ENCODE data around the gene MAN1C1. TPM values are rescaled to one million over a fixed set of nuclear protein-coding genes. Genes with fewer than 3 reads are reported as not detected.
"Not testable (repeated sequence)": the region's sequence is repeated elsewhere in the genome, so short reads cannot be mapped to it uniquely, and the experiment has no call there.

Gene MAN1C1
- total RNA-seq, 1 donor from 2014 or later: 2.6 TPM

DNA sequence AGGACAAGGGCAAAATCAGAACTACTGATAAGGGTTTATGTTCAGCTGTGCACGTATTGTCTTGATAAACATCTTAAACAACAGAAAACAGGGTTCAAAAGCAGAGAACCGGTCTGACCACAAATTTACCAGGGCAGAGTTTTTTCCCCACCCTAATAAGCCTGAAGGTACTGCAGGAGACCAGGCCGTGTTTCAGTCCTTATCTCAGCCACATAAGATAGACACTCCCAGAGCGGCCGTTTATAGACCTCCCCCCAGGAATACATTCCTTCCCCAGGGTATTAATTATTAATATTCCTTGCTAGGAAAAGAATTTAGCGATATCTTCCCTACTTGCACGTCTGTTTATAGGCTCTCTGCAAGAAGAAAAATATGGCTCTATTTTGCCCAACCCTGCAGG, 19.6 kb downstream of the MAN1C1 start:
- ATAC-seq: not testable (repeated sequence)

DNA sequence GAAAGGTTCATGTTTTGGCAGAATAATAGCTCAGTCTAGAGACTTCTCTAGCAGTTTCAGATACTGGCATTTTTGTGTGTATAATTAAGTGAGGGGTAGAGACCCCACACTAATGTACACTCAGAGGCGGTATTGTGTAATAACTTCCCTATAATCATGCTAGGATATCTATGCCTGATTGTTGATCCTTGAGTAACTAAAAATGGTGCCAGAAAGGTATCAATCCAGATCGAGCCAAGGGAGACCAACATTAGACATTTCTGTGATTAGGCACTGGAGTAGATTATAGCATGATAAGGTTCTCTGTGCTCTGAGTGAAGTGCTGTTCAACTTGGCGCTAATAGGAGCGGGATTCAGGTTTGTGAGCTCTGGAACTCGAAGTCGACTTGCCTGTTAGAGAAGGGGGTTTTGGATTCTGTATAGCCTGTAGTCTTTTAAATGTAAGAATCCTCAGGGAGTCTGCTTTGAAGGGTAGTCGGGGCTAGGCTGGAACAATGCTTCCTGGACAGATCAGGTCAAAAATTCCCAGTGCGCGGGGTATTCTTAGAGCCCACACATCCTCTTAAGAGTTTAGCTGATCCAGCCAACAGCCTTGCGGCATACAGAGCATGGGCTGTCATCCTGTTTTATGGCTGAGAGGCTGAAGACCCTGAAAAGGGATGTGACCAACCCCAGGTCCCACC, 24.2 kb downstream of the MAN1C1 start:
- ATAC-seq: no peak

DNA sequence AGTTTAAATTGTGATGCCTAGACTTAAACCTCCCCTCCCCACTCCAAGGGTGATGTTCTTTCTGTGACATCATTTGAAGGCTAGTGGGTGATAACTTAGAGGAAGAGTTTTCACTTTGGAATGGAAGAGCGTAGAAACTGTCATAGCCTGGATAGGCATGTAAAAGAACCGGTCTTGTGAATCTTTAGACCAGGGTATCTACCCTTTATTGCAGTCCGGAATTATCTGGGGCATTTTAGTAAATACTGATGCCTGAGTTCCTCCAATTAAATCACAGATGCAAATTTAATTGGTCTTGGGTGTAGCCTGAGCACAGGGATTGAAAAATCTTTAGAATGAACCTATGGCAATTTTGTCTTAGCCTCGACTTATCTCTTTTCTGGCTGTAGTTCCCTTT, 24.7 kb downstream of the MAN1C1 start:
- ATAC-seq: no peak

DNA sequence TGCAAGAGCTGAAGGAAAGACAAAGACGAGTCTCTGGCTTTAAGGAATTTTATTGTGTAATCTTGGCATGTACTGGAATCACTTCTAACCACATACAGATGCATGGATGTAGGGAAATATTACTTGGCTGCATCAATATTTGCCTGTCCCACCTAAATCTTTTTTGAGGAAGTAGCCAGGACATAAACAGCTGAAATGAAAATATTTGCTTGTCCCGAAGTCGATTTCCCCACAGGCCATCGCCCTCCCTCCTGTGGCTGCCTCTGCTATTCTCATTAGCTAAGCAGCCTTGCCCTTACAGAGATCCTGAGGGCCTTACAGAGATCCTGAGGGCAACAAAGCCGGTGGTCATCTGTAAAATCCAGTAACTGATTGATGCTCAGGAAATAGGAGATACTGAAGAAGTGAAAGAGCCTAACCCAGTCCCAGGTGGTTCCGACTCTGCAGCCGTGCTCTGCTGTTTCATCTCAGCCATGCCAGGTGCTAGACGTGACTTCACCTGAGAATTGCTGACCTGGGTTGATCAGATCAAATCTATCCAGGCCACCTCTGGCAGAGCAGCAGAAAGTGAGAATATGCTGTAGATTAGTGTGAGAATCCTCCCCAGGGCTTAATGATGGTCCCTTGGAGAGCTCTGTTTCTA, 25.5 kb downstream of the MAN1C1 start:
- no peak for ATAC-seq

DNA sequence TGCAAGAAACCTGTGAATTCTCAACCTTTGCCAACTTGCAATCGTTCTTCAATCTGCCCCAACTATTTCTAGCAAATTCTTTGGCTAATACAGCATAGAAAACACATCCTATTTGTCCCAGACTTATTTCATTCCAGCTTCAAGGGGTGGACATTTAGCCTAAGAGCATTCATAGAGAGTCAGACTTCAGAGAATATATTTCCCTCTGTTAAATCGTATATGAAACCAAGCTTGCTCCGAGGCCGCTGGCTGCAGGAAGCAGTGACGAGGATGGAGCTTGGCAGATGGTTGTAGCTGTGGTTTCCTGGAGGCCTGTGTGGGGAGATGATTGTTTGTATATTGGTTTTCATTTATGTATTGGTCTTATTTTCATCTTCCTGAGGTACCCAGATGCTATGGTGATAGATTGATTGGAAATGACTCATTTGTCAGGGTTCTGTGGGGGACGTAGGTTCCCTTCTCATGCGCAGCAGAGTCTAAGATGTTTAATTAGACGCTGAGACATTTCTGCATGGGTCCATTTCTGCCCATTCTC, 26.1 kb downstream of the MAN1C1 start:
- ATAC-seq: no peak

DNA sequence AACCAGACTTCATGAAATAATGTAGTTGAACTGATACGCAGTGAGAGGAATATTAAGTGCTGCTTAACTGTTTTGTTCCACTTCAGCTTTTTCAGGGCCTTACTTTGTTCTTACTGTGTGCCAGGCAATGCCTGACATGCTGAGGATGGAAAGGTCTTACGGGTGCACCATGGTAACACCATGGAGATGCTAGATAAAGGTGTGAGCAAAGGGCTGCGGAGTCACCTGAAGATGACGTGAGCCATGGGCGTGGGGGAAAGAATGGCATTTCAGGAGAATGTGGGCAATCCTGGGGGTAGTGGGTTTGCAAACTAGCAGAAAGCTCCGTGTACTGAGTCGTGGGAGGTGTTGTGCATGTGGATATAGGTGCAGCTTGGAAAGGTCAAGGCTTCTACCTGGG, 27.3 kb downstream of the MAN1C1 start:
- ATAC-seq: no peak

DNA sequence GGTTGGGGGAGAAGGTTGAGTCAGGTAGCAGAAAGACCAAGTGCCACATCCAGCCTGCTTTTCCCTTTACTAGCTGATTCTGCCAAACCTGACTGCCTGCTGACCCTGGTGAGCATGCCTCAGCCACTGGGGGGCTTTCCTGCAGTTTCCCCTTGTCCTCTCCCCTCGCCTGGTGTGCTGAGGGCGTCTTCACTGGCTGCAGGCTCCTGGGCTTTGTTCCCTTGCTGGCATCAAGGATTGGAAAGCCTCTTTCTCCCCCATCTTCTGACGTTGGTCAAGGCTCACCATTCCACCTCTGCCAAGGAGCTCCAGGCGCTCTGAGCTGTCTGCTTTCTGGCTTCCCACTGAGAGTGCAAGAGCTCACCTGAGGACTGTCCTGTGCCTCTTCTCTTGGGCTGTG, 28.4 kb downstream of the MAN1C1 start:
- no peak for ATAC-seq

DNA sequence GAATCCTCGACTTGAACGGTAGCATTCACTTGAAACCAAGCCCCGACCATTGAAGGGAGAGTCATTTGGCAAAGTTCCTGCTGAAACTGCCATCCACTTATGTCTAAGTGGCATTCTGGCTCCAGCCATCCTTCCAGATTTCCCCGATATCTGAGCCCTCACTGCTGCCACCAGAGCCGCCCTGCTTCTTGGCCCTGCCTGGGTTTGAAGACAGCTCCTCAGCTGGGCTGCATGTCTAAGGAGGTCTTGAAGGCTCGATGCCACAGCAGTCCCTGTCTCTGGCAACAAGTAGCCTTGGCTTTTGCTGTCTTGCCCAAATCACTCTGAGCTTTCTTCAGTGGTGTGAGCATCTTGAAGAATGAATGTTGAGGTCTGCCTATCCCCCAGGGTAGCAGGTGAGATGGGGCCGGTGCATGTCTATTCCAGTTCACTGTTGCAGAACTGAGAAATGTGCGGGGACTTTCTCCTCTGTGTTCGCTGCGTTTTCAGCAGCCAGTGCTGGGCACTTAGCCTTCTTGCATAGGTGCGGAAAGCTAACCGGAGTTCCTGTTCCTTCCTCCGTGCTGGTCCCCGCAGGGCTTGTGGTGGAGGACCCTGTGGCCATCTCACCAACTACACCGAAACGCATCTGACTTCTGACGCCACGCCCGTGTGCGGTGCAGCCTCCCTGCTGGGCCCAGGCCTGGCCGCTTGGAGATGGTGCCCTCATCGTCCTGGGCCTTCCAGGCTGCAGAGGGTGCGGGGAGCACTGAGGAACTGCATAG, 29.2 kb downstream of the MAN1C1 start:
- no peak for ATAC-seq

DNA sequence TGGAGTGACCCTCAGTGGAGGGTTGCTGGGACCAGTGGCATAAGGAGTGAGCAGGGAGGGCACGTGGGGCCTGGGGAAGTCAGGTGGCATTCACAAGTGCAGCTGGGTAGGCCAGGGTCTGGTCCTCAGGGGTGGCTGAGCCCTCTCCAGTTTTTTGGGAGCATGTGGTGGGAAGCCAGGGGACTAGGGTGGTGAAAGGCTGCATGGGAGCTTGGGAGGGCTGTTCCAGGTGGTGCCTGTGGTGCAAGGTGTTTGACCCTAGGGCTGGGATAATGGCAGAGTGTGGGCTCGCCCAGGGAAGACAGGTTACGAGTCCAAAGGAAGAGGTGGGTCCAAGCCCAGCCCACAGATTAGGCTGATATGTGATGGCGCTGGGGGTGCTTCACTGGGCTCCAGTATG, 30.5 kb downstream of the MAN1C1 start:
- no peak for ATAC-seq

DNA sequence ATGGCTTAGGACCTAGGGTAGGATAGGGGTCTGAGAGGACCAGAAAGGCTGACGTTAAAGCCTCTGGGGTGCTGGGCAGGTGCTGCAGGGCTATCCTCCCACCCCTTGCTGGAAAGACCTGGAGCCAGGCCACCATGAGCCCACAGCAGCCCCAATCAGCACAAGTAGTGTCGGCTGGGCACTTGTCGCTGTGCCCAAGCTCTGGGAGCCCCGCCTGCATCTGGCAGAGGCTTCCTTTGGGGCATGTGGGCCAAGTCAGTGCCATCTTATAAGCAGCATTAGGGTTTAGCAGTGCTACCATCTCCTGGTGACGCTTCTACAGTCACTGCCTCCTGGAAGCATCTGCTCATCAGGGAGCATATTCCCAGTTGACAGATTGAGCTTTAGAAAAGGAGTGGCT, 31.3 kb downstream of the MAN1C1 start:
- no peak for ATAC-seq

DNA sequence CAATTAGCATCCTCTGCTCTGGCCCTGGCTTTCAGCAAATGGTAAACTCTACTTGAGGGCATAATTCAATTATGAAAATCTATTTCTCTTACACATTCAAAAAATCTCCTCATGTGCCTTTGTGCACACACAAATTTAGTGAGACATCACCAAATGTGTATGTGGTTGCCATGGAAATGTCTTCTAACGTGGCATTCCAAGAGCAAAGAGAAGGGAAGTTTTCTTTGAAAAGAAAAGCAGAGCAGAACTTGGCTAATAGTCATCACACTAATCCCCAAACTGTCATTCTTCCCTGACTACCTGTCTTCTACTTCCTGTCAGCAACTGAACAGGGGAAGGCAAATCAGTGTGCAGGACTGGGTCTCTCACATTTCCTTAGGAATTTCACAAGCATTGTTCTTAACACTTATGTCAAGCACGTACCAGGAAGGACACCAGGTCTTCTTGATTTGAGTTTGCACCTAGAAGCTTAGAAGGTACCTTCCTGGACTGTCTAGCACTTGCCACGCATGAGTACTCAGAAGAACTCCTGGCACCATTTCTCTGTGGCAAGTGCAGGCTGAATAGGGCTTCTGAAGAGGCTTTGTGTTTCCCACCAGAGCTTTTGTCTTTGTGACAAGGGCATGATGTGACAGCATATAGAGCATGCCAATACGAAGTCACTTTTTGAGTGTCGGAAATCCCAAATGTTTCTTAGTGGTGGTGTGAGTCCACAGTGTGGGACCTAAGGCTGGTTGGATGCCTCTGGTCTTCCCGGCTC, 32.3 kb downstream of the MAN1C1 start:
- ATAC-seq: peak; percentile 27

DNA sequence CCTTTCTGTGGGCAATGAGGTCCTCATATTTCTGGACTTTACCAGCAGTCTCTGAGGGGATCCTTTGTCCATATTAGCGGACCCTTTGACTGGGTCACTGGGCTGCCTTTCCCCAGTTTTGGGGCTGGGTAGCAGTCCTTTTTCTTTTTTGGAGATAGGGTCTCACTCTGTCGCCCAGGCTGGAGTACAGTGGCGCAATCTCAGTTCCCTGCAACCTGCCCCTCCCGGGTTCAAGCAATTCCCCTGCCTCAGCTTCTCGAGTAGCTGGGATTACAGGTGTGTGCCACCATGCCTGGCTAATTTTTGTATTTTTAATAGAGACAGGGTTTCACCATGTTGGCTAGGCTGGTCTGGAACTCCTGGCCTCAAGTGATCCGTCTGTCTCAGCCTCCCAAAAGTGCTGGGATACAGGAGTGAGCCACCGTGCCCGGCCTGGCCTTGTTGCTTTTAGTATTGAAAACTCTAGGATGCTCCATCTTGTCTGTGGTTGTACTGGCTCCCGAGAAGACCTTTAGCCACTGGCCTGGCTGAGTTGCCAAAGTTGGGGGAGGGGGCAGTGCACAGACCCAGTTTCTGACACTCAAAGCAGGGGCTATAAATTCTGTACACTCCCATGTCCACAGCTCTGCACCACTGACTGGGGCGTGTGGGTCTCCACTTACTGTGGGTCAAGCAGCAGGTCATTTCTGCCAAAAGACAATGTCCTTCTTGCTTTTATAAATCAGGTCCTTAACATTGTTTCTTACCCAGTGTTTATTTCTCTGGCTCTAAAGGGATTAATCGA, 33.1 kb downstream of the MAN1C1 start:
- ATAC-seq: no peak

DNA sequence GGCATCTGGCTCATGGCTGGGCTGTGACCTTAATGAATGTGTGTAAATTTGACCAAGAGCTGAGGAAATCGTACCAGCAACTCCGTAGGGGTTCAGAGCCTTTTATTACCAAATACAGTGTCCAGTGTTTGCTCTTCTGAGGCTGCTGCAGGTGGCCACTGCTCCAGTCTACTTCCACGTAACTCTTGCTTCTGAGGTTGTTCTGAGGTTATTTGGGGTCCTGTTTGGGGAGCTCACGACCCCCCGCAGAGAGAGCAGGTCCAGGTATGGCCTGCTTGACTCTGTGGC, 33.6 kb downstream of the MAN1C1 start:
- no peak for ATAC-seq

DNA sequence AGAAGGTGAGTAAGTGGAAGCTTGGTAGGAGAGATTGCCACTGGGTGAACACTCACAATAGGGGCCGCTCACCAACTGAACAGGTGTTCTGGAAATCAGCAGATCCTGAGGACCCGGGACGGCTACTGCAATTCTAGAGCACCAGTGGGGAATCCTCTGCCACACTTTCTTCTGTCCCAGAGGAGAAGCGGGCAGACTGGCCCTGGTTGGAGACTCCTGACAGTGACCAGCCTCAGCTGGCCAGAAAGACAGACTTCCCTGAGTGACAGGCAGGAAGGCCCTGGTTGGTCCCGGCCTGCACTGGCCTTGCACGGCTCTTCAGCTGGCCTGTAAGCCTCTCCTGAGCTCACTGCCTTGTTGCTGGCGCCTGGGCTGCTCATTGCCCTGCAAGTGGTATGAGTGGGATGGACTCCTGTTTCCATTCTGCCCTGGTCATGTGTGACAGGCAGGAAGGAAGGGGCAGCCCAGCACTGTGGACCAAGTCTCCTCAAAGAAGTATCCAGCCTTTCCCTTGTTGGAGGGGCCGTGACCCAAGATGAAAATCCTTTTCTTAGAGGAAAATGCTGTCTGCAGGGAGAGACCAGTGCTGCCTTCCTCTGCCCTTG, 34.5 kb downstream of the MAN1C1 start:
- no peak for ATAC-seq

DNA sequence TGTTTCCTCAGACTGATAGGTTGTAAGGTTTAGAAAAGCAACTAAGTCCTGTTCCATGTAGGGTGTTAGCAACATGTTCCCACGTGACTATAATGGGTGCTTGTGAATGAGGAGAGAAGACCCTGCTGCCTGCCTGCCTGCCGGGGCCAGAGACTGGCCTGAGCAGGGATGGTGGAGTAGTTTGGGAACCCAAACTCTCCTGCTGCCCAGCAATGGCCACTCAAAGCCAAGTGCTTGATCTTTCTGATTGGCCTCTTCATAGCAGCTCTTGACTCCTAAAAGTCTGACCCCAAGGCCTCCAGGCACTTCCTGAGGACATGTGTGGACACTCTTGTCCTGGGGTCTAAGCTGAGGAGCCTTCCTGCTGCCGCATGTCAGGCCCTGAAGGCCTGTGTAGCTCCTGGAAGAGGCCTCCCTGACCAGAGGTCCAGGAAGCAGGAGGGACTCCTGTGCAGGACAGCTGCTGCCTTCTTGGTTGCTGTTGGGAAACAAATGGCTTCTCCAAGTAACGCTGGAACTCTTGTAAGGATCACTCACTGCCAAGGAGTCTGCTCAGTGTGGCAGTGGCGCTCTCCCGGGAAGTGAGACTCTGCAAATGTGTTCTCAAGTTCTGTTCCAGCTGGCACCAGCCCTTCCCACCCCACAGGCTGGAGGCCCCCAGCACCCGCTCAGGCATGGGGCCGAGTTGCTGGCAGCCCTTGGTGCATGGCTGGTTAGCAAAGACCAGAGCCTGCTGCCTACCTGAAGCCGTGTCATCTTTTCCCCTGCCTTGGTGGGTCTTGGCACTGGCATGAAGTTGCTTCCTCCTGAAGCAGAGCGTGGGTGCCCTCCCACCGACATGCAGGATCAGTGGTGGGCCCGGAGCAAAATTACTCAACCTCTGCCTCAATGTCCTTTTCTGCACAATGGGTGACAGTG, 35.5 kb downstream of the MAN1C1 start:
- no peak for ATAC-seq

DNA sequence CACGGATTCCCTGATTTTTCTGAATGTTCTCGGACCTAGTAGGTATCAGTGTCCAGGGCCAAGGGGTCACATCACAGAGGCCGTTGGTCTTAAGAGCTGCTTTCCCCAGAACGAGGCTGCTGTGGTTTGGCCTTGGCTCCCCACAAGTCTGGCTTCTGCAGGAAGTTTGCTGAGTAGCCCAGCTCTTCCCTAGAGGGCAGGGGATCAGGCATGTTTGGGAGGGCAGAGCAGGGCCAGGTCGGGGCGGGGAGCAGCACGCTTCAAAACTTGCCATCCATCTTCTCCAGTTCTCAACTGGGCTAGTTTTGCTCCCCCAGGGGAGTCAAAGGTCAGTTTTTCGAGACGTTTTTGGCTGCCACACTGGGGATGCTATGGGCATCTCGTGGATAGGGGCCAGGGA, 37.0 kb downstream of the MAN1C1 start:
- ATAC-seq: no peak

DNA sequence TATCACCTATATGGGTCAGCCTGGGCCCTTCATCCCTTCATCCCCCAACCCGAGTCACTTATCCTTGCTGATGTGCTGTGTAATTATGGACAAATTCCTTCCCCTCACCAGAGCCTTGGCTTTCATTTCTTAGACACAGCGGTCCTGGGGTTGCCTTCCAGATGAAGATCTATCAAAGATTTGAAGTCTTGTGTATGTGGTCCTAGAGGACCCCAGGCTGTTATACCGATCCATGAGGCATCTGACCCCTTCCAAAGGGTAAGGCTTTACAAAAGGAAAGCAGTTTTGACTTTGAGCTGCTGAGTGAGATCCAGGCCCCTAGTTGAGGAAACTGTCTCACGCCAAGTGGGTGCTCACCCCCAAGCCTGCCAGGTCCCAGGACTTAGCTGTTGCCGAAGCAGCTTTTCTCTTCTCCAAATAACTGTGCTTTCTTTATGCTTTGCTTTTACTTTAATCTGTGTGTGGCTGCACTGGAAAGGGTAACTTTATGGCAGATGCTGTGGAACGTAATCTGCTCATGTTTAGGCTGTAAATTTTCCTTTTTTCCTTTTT, 37.6 kb downstream of the MAN1C1 start:
- no peak for ATAC-seq

DNA sequence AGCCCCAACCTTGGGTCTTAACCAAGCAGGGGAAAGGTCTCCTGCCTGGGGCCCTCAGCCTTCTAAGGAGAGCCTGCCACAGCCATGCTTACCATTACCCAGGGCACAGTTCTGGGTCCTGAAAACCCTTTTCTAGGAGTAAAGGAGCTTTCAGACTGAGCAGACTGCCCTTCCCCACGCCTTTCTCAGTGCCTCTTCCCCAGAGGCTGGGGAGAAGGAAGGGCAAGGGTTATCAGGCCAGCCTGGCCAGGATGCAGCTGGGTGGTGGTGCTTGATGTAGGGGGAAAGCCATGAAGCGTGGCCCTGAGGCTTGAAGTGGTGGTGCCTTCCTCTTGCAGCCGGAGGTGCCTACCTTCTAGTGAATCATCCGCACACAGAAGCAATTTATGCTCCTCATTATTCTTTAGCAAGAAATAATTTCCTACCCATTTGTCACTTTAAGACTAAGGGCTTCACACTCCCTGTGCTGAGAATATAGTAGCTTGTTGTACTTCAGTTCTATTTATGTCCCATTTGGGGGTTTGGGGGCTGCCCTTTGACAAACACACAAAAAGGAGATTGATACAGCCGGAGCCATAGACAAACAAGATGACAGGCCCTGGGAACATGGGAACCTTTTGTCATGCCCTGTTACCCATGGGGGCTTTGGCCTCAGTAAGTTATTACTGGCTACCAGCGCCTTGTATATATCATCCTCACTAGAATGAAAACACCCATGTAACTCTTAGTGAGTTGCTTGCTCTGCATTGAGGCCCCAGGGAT, 40.7 kb downstream of the MAN1C1 start:
- no peak for ATAC-seq

All from esophagus mucosa (tissue), 1 donor.